RWPE1 (cell line): ENCODE results near the gene ARSB.

Experiments
- CTCF ChIA-PET: fragments of 350-600 bp; sonication (Branson Sonifier 250); formaldehyde crosslinking; extraction: SDS; loops from one replicate; lab custom pipeline; 2021; lab: Yijun Ruan, JAX
- POLR2A ChIA-PET: fragments of 400-600 bp; formaldehyde crosslinking; extraction: SDS; loops from one replicate; lab custom pipeline; 2020; ENCODE audit warnings: antibody characterized with exemption; ENCODE audit not compliant: low non-redundant PET; lab: Yijun Ruan, JAX
- DNase-seq: peaks from one replicate; pipeline ENCODE4 v3.0.0; 2012; ENCODE audit warnings: low spot score
- H3K27ac ChIP-seq: fragments of 450-650 bp; 2 replicates; pipeline ENCODE4 v1.5.1; 2017
- CTCF ChIP-seq: fragments of 450-650 bp; conservative IDR thresholded peaks from 2 replicates; pipeline ENCODE4 v1.5.1; 2017; ENCODE audit warnings: low read depth, mild to moderate bottlenecking

Gene ARSB

GRCh38 chr5:79011869-79012268, 26.8 kb upstream of the ARSB start:
- no peak for TF ChIP-seq CTCF
- POLR2A ChIA-PET: no interaction called here
- DNase-seq: no peak
- no peak overlapping the region for H3K27ac ChIP-seq
- CTCF ChIA-PET: interaction anchor here (0.6 to 3.5 kb wide), 3 partner anchors 9 to 453 kb away, joined by 3 to 19 read pairs (median 10); no protein-coding TSS in a partner anchor

GRCh38 chr5:79011219-79011836, 26.2 kb upstream of the ARSB start:
- POLR2A ChIA-PET: no interaction called here

DNA sequence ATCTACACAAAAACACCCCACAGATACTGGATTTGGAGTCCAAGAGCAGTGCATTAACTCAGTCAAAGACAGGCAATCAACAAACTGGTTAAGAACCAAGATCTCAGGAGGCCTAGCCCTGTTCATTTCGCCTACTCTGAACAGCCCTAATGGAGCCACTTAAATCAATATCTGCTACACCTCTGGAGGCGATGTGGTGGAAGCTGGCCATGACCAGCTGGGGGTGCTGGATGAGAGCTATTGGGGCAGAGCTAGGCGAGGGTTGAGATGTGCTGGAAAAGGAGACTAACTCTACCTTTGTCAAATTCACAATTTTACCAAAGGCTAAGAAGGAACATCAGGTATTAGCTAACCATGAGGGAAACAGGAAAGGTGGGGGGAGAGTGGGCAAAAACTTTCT, 23.3 kb upstream of the ARSB start:
- H3K27ac ChIP-seq: no peak overlapping the region
- DNase-seq: no peak
- POLR2A ChIA-PET: no interaction called here
- no peak for TF ChIP-seq CTCF
- CTCF ChIA-PET: interaction anchor here (0.5 to 1.5 kb wide), 5 partner anchors 11 to 1666 kb away, joined by 3 to 5 read pairs (median 3); no protein-coding TSS in a partner anchor

More at GRCh38 chr5:79011219-79011836, 26.2 kb upstream of the ARSB start:
- no peak overlapping the region for H3K27ac ChIP-seq
- CTCF ChIA-PET: interaction anchor here (0.6 to 3.5 kb wide), 4 partner anchors 10 to 454 kb away, joined by 3 to 19 read pairs (median 6); no protein-coding TSS in a partner anchor
- no peak for TF ChIP-seq CTCF
- DNase-seq: no peak

GRCh38 chr5:79007872-79008271, 22.8 kb upstream of the ARSB start:
- no peak overlapping the region for H3K27ac ChIP-seq
- ChIA-PET CTCF (interaction anchor here (0.5 to 1.5 kb wide), 4 partner anchors 12 to 992 kb away, joined by 3 to 5 read pairs (median 3); no protein-coding TSS in a partner anchor), POLR2A (no interaction called here)
- TF ChIP-seq CTCF: no peak
- DNase-seq: no peak

GRCh38 chr5:79005936-79006631, 21.0 kb upstream of the ARSB start:
- no peak overlapping the region for H3K27ac ChIP-seq
- DNase-seq: no peak
- no peak for TF ChIP-seq CTCF
- ChIA-PET CTCF (interaction anchor here (0.5 to 1.5 kb wide), 3 partner anchors 19 to 1258 kb away, joined by 3 to 6 read pairs (median 4); no protein-coding TSS in a partner anchor), POLR2A (no interaction called here)

- TF ChIP-seq CTCF: no peak
- no peak for DNase-seq
- CTCF ChIA-PET: no interaction called here
- H3K27ac ChIP-seq: no peak overlapping the region
- POLR2A ChIA-PET: no interaction called here
These were observed 20.0 kb upstream of the ARSB start for GRCh38 chr5:79005151-79005550.
